Glutamatergic neuron (in vitro differentiated cells): ENCODE results near the gene TMEM116. TPM values are rescaled to one million over a fixed set of nuclear protein-coding genes. Genes with fewer than 3 reads are reported as not detected.

Source experiments
- DNase-seq: peaks from one replicate; pipeline ENCODE4 v3.0.0; 2022
- H3K27ac Mint-ChIP-seq: one replicate; pipeline ENCODE4 v1.8.0; 2020; ENCODE audit warnings: mild to moderate bottlenecking, mixed read lengths, inconsistent platforms; ENCODE audit not compliant: unreplicated experiment
- H3K27me3 Mint-ChIP-seq: one replicate; pipeline ENCODE4 v1.8.0; 2020; ENCODE audit warnings: mild to moderate bottlenecking, moderate library complexity, mixed read lengths, inconsistent platforms; ENCODE audit not compliant: unreplicated experiment
- H3K36me3 Mint-ChIP-seq: one replicate; pipeline ENCODE4 v1.8.0; 2020; ENCODE audit warnings: mild to moderate bottlenecking, mixed read lengths, inconsistent platforms; ENCODE audit not compliant: unreplicated experiment
- H3K4me1 Mint-ChIP-seq: one replicate; pipeline ENCODE4 v1.8.0; 2020; ENCODE audit warnings: mild to moderate bottlenecking, low read depth, mixed read lengths, inconsistent platforms; ENCODE audit not compliant: unreplicated experiment
- H3K4me3 Mint-ChIP-seq: one replicate; pipeline ENCODE4 v1.8.0; 2020; ENCODE audit warnings: mild to moderate bottlenecking, mixed read lengths, inconsistent platforms; ENCODE audit not compliant: unreplicated experiment
- H3K9me3 Mint-ChIP-seq: one replicate; pipeline ENCODE4 v1.8.0; 2020; ENCODE audit warnings: mild to moderate bottlenecking, moderate library complexity, mixed read lengths, inconsistent platforms; ENCODE audit not compliant: unreplicated experiment
- CTCF ChIP-seq: fragments of 200-600 bp; sonication (generic); IDR thresholded peaks from one replicate; pipeline ENCODE4 v1.5.0; 2021; ENCODE audit not compliant: partially characterized antibody, unreplicated experiment
- total RNA-seq: library from RNA; stranded (reverse); fragmentation: NEBNext Ultra II Directional; extraction: Animal tissue kit (Norgen Biotek cat#: 25700); gene quantifications from one replicate; pipeline ENCODE4 v1.2.1, GENCODE V29; 2021; ENCODE audit not compliant: unreplicated experiment

Gene TMEM116
- total RNA-seq, 1 donor from 2014 or later, result 9.7 TPM

DNA sequence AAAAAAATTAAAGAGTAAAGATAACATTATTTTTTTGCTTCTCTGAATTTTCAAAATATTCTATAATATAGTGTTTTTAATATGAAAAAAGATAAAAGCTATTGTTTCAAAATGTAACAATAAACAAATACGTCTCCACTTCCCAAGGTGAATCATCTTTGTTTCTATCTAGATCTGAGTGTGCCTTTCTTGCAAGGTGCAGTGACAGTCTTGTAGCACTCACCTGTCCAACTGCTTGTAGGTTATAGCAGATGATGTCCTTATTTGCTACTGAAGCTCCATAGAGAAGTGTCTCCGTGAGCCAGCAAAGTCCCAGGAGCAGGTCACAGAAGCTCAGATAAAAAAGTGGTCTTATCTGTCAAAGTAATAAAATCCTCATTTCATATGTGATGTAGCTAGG is 21.4 kb downstream of the TMEM116 start:
- TF ChIP-seq CTCF, result no peak
- DNase-seq, result no peak
- Mint-ChIP-seq H3K9me3 (no peaks in the 10 kb centered on the region), H3K4me1 (peaks cover 4% of the 10 kb centered on the region), H3K36me3 (no peaks in the 10 kb centered on the region), H3K27me3 (no peaks in the 10 kb centered on the region), H3K27ac (no peak overlapping the region), H3K4me3 (no peak overlapping the region)

DNA sequence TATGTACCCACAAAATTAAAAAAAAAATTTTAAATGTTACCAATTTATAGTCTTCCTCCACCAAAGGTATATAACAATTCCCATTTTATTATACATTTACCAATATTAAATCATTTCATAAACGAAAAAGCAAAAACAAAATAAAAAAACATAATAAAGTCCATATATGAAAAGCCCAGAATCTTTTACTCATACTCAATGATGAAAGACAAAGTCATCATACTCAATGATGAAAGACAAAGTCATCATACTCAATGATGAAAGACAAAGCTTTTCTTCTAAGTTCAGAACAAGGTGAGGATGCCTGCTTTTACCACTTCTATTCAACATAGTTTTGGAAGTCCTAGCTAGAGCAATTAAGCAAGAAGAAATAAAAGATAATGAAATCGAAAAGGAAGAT is 28.1 kb downstream of the TMEM116 start:
- no peaks in the 10 kb centered on the region for H3K36me3 Mint-ChIP-seq
- no peak overlapping the region for H3K27ac Mint-ChIP-seq
- no peaks in the 10 kb centered on the region for H3K9me3 Mint-ChIP-seq
- no peaks in the 10 kb centered on the region for H3K27me3 Mint-ChIP-seq
- no peak for DNase-seq
- no peaks in the 10 kb centered on the region for H3K4me1 Mint-ChIP-seq
- H3K4me3 Mint-ChIP-seq, result no peak overlapping the region
- no peak for TF ChIP-seq CTCF

- no peak for TF ChIP-seq CTCF
- H3K4me3 Mint-ChIP-seq, result no peak overlapping the region
- no peaks in the 10 kb centered on the region for H3K4me1 Mint-ChIP-seq
- H3K36me3 Mint-ChIP-seq, result no peaks in the 10 kb centered on the region
- no peak for DNase-seq
- no peaks in the 10 kb centered on the region for H3K9me3 Mint-ChIP-seq
- H3K27me3 Mint-ChIP-seq, result no peaks in the 10 kb centered on the region
- H3K27ac Mint-ChIP-seq, result no peak overlapping the region
Observed at GRCh38 chr12:111981987-111982386, 31.0 kb downstream of the TMEM116 start.

DNA sequence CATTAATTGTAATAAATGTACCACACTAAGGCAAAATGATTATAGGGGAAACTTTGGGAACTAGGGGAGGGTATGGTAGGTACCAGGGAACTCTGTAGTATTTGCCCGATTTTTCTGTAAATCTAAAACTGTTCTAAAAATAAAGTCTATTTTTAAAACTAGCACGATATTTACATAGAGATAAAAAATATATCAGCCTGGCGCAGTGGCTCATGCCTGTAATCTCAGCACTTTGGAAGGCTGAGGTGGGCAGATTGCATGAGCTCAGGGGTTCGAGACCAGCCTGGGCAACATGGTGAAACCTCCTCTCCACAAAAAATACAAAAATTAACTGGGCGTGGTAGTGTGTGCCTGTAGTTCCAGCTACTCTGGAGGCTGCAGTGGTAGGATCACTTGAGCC is 32.4 kb downstream of the TMEM116 start:
- Mint-ChIP-seq H3K4me3 (no peak overlapping the region), H3K27me3 (no peaks in the 10 kb centered on the region), H3K9me3 (no peaks in the 10 kb centered on the region), H3K27ac (no peak overlapping the region), H3K4me1 (no peaks in the 10 kb centered on the region), H3K36me3 (no peaks in the 10 kb centered on the region)
- no peak for DNase-seq
- TF ChIP-seq CTCF, result no peak

GRCh38 chr12:111978545-111978944 is 34.4 kb downstream of the TMEM116 start:
- no peaks in the 10 kb centered on the region for H3K4me1 Mint-ChIP-seq
- H3K4me3 Mint-ChIP-seq, result no peak overlapping the region
- no peaks in the 10 kb centered on the region for H3K27me3 Mint-ChIP-seq
- H3K9me3 Mint-ChIP-seq, result no peaks in the 10 kb centered on the region
- H3K27ac Mint-ChIP-seq, result no peak overlapping the region
- no peak for DNase-seq
- no peaks in the 10 kb centered on the region for H3K36me3 Mint-ChIP-seq
- no peak for TF ChIP-seq CTCF
